ENCODE data around the gene TTL.

- TF ChIP-seq CTCF (IDR thresholded peaks at IDR 0.05) (no peak), POLR2A (IDR thresholded peaks at IDR 0.05) (no peak)
Observed at GRCh38 chr2:112463256-112463655, 18.7 kb upstream of the TTL start.

Data from adrenal gland (tissue), 5 donors.